GM12892 (cell line): ENCODE data around the gene ARMC3.

Experiments
- DNase-seq: peaks from one replicate; pipeline ENCODE4 v3.0.0; 2011; ENCODE audit not compliant: insufficient read length
- FAIRE-seq: peaks from 2 replicates; lab custom pipeline; 2011; peaks lifted over from hg19 to GRCh38; lab: Jason Lieb, UNC
- POLR2A ChIP-seq: IDR thresholded peaks from 2 replicates; pipeline ENCODE4 v1.6.1; 2011; ENCODE audit warnings: low read depth, low read length, control low read depth
- POLR2AphosphoS5 ChIP-seq: IDR thresholded peaks from 2 replicates; pipeline ENCODE4 v1.6.1; 2011; ENCODE audit warnings: low read depth, low read length, control low read depth
- TAF1 ChIP-seq: IDR thresholded peaks from 2 replicates; pipeline ENCODE4 v1.6.1; 2011; ENCODE audit warnings: low read depth, mild to moderate bottlenecking, control low read depth, low read length, borderline replicate concordance

Gene ARMC3

GRCh38 chr10:22984066-22984465 lies 56.2 kb downstream of the ARMC3 start:
- FAIRE-seq (no peak), DNase-seq (no peak)
- no peak for TF ChIP-seq POLR2A
- TF ChIP-seq POLR2AphosphoS5 = no peak
- TF ChIP-seq TAF1 = no peak

DNA sequence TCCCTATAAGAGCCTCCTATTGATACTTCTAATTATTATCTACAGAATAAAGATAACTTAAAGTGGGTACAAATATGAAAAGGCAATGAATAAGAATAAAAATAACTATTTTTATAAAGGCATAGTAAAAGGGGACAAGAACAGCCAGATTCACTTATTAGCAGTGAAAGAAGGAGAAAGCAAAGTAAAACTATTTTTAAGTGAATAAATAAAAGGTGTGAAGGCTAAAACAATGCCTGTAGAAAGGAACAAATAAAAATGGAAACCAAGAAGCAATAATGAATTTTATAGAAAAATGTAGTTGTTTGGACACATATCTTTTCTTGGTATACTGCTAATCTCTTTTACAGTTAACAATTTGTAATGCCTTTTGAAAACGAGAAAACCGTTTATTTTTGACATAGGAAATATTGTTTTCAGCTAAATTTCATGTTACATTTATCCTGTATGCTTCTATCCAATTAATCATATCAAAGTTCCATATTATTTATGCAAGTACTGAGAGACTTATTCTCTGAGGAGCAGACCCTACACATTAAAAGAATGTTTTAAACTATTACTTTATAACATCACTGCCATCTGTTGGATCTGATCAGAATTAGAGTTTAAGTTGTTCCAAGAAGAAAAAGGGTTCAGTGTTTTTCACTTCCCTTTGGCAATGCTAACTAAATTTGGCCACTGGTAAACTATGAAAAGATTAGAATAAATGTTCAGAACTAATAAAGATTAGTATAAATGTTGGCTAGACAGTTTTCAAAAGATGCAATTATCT lies 59.1 kb downstream of the ARMC3 start:
- DNase-seq (no peak), FAIRE-seq (peak; percentile 90)
- TF ChIP-seq TAF1 (no peak), POLR2AphosphoS5 (no peak), POLR2A (no peak)

GRCh38 chr10:22988581-22989360 lies 60.9 kb downstream of the ARMC3 start:
- peak; percentile 90 for FAIRE-seq
- TF ChIP-seq TAF1 = no peak
- DNase-seq = no peak

GRCh38 chr10:22990443-22990842 lies 62.6 kb downstream of the ARMC3 start:
- FAIRE-seq (no peak), DNase-seq (no peak)
- no peak for TF ChIP-seq TAF1
- no peak for TF ChIP-seq POLR2A
- TF ChIP-seq POLR2AphosphoS5 = no peak

GRCh38 chr10:22992075-22992474 lies 64.2 kb downstream of the ARMC3 start:
- TF ChIP-seq POLR2A (no peak), TAF1 (no peak), POLR2AphosphoS5 (no peak)
- FAIRE-seq (peak; percentile 30), DNase-seq (no peak)

GRCh38 chr10:22992621-22993020 lies 64.8 kb downstream of the ARMC3 start:
- no peak for FAIRE-seq
- TF ChIP-seq TAF1 (no peak), POLR2AphosphoS5 (no peak), POLR2A (no peak)
- no peak for DNase-seq

DNA sequence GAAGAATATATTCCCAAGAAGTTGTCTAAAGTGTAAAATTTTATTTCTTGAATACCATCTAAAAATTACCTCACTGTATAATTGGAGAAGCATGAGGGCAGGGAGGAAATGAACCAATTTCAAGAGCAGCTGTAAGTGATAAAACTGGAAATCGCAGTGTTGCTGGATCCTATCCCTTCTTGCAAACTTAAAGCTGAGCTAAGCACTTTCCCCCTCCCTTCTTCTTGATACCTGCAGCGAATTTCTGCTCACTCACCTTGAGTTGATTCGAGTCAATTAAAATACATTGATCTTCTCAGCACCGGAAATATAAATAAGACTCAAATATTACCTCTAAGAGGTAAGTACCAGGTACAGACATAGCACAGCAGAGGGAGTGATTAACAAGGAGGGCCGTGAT lies 65.5 kb downstream of the ARMC3 start:
- DNase-seq (no peak), FAIRE-seq (no peak)
- no peak for TF ChIP-seq POLR2AphosphoS5
- TF ChIP-seq TAF1 = no peak
- TF ChIP-seq POLR2A = no peak

- TF ChIP-seq TAF1 = no peak
- FAIRE-seq (no peak), DNase-seq (no peak)
Measured at GRCh38 chr10:22997096-22997495, 69.2 kb downstream of the ARMC3 start.

DNA sequence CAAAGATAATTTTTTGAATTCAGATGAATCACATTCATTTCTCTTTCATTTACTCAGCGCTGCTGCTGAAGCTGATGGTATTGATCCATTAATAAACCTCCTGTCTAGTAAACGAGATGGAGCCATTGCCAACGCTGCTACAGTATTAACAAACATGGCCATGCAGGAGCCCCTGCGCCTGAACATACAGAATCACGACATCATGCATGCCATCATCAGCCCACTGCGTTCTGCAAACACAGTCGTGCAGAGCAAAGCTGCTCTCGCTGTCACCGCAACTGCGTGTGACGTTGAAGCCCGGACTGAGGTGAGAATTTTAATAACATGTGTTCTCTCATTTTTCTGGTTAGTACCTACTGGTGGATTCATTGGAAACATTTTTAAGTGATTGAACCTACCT lies 70.2 kb downstream of the ARMC3 start:
- FAIRE-seq = no peak
- TF ChIP-seq POLR2A = no peak
- TF ChIP-seq POLR2AphosphoS5 = no peak
- no peak for TF ChIP-seq TAF1
- DNase-seq = no peak

GRCh38 chr10:22999942-23000341 lies 72.1 kb downstream of the ARMC3 start:
- FAIRE-seq (no peak), DNase-seq (no peak)
- TF ChIP-seq TAF1 (no peak), POLR2A (no peak), POLR2AphosphoS5 (no peak)

DNA sequence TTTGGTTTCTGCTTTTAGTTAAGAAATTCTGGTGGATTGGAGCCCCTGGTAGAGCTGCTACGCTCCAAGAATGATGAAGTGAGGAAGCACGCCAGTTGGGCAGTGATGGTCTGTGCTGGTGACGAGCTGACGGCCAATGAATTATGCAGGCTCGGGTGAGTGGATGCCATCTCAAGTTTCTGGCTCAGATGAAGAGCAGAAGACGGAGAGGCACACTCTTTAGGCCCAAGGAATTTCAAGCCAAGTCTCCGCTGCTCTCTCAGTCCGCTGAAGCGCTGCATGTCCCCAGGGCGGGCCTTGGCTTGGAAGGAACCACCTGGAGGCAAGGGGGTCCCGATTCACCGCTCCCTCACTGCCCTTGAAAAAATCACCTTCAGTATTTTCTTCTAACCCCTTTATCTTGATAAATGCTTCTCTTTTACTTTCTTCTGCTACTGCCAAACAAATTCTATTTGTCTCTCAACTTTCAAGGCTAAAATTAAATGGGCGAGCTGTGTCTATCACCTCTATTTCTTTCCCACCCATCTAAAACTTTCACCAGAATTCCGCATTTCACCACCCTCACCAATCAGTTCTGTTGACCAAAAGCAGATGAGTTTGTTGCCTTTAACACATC lies 74.2 kb downstream of the ARMC3 start:
- DNase-seq = no peak
- TF ChIP-seq POLR2AphosphoS5 (no peak), POLR2A (no peak), TAF1 (no peak)
- no peak for FAIRE-seq
